Measurements from ENCODE around the gene EIF2S2. TPM values are rescaled to one million over a fixed set of nuclear protein-coding genes. Genes with fewer than 3 reads are reported as not detected.

The EIF2S2 gene
- total RNA-seq, 1 experiment from 2014 or later = 130 TPM

DNA sequence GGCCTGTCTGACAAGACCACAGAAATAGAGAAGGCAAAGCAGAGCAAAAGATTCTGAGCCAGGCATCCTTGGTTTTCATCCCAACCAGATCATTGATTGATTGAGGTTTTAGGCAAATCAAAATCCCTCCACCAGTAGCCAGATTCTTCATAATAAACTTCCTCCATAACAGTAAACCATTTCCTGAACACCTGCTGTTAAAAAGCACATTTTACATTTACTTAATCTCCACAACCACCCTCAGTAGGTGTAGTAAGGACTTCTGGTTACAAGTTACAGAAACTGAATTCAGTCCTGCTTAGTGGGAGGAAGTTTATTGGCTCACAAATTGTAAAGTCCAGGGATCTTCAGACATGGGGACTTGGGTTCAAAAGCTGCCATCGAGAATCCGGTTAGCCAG is 28.3 kb downstream of the EIF2S2 start:
- intact Hi-C loops (cut with micrococcal nuclease; ENCODE audit: unreplicated experiment) = no loop called here
- no peaks in the 10 kb centered on the region for H3K27me3 ChIP-seq (replicated peaks; ENCODE audit: insufficient read depth, low read depth, low read length, poor library complexity)
- peaks cover 32% of the 10 kb centered on the region for H3K4me1 ChIP-seq (ENCODE audit: insufficient read depth, low read length, poor library complexity, severe bottlenecking)
- CTCF ChIA-PET = no interaction called here
- no peaks in the 10 kb centered on the region for H3K9me3 ChIP-seq (ENCODE audit: low read depth, low read length, poor library complexity, severe bottlenecking)
- BruUV-seq (replicated peaks) = no TSS peak
- peaks cover 37% of the 10 kb centered on the region for H3K36me3 ChIP-seq (ENCODE audit: insufficient read depth, low read length, poor library complexity, severe bottlenecking)
- peak overlapping the region; percentile 56 for H3K27ac ChIP-seq (ENCODE audit: low read depth, low read length, poor library complexity, severe bottlenecking)
- POLR2A ChIA-PET (ENCODE audit: low non-redundant PET) = interaction anchor here (0.6 kb wide), 1 partner anchor 223 kb away, joined by 3 read pairs; no protein-coding TSS in a partner anchor
- no peak overlapping the region for H3K4me3 ChIP-seq (ENCODE audit: low read depth, low read length, poor library complexity, severe bottlenecking)
- TF ChIP-seq, protein P1, sequence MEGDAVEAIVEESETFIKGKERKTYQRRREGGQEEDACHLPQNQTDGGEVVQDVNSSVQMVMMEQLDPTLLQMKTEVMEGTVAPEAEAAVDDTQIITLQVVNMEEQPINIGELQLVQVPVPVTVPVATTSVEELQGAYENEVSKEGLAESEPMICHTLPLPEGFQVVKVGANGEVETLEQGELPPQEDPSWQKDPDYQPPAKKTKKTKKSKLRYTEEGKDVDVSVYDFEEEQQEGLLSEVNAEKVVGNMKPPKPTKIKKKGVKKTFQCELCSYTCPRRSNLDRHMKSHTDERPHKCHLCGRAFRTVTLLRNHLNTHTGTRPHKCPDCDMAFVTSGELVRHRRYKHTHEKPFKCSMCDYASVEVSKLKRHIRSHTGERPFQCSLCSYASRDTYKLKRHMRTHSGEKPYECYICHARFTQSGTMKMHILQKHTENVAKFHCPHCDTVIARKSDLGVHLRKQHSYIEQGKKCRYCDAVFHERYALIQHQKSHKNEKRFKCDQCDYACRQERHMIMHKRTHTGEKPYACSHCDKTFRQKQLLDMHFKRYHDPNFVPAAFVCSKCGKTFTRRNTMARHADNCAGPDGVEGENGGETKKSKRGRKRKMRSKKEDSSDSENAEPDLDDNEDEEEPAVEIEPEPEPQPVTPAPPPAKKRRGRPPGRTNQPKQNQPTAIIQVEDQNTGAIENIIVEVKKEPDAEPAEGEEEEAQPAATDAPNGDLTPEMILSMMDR (conservative IDR thresholded peaks at IDR 0.05; ENCODE audit: low read depth, low read length) = no peak
- TF ChIP-seq EZH2 (IDR thresholded peaks at IDR 0.05; ENCODE audit: borderline replicate concordance, low read depth, low read length, poor library complexity, severe bottlenecking) = no peak
- DNase-seq (ENCODE audit: low spot score) = peak; percentile 74

DNA sequence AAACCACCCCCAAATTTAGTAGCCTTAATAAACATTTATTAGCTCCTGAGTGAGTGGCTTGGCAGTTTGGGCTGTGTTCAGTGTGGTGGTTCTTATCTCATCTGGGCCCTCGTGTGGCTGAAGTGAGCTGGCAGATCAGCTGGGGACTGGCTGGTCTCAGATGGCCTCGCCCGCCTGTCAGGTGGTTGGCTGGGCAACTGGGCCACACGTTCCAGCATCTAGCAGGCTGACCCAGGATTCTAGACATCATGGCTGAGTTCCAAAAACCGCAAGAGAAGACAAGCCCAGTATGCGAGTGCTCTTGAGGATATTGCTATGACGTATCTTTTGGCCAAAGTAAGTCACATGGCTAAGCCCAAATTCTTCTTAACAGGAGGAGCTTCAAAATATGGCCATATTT is 28.9 kb downstream of the EIF2S2 start:
- no peak overlapping the region for H3K4me3 ChIP-seq (ENCODE audit: low read depth, low read length, poor library complexity, severe bottlenecking)
- CTCF ChIA-PET = interaction anchor here (0.7 kb wide), 1 partner anchor 220 kb away, joined by 4 read pairs; no protein-coding TSS in a partner anchor
- peak overlapping the region; percentile 56 for H3K27ac ChIP-seq (ENCODE audit: low read depth, low read length, poor library complexity, severe bottlenecking)
- TF ChIP-seq, protein P1 (conservative IDR thresholded peaks at IDR 0.05; ENCODE audit: low read depth, low read length) = no peak
- no peak for TF ChIP-seq EZH2 (IDR thresholded peaks at IDR 0.05; ENCODE audit: borderline replicate concordance, low read depth, low read length, poor library complexity, severe bottlenecking)
- H3K9me3 ChIP-seq (ENCODE audit: low read depth, low read length, poor library complexity, severe bottlenecking) = no peaks in the 10 kb centered on the region
- POLR2A ChIA-PET (ENCODE audit: low non-redundant PET) = interaction anchor here (0.6 kb wide), 1 partner anchor 223 kb away, joined by 3 read pairs; no protein-coding TSS in a partner anchor
- peaks cover 32% of the 10 kb centered on the region for H3K4me1 ChIP-seq (ENCODE audit: insufficient read depth, low read length, poor library complexity, severe bottlenecking)
- H3K27me3 ChIP-seq (replicated peaks; ENCODE audit: insufficient read depth, low read depth, low read length, poor library complexity) = no peaks in the 10 kb centered on the region
- H3K36me3 ChIP-seq (ENCODE audit: insufficient read depth, low read length, poor library complexity, severe bottlenecking) = peaks cover 30% of the 10 kb centered on the region
- intact Hi-C loops (cut with micrococcal nuclease; ENCODE audit: unreplicated experiment) = no loop called here
- BruUV-seq (replicated peaks) = no TSS peak
- peak; percentile 35 for DNase-seq (ENCODE audit: low spot score)

DNA sequence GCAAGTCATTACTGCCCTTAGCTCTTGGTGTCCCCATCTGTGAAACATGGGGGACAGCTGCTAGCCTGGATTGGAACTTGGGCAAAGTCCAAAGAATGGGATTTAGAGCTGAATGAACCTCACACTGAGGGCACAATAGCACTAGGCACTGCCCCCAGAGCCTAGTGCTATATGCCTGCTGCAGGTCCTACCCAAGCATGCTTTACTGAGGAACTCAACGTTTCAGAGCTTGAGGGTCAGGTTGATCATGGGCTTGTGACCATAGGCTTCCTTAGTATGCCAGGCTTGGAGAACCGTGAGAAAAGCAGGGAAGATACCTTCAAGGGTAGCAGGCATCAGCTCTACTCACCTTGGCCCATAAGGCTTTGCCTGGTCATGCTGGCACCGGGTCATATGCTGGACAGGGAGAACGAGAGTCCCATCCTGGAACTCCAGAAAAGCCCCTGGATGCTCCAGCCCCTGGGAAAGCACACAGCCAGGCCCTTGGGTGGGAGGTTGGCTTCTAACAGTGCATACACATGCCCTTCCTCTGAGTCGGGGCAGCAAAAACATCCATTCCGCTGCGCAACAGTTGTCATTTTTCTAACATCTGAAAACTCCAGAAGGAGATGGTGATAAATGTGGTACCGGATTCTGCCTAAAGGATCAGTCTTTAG is 29.7 kb downstream of the EIF2S2 start:
- no peak for TF ChIP-seq EZH2 (IDR thresholded peaks at IDR 0.05; ENCODE audit: borderline replicate concordance, low read depth, low read length, poor library complexity, severe bottlenecking)
- TF ChIP-seq, protein P1 (conservative IDR thresholded peaks at IDR 0.05; ENCODE audit: low read depth, low read length) = no peak
- Histone ChIP-seq H3K27ac (ENCODE audit: low read depth, low read length, poor library complexity, severe bottlenecking) (peak overlapping the region; percentile 56), H3K4me1 (ENCODE audit: insufficient read depth, low read length, poor library complexity, severe bottlenecking) (peaks cover 32% of the 10 kb centered on the region), H3K27me3 (replicated peaks; ENCODE audit: insufficient read depth, low read depth, low read length, poor library complexity) (no peaks in the 10 kb centered on the region), H3K36me3 (ENCODE audit: insufficient read depth, low read length, poor library complexity, severe bottlenecking) (peaks cover 29% of the 10 kb centered on the region), H3K9me3 (ENCODE audit: low read depth, low read length, poor library complexity, severe bottlenecking) (no peaks in the 10 kb centered on the region), H3K4me3 (ENCODE audit: low read depth, low read length, poor library complexity, severe bottlenecking) (no peak overlapping the region)
- no TSS peak for BruUV-seq (replicated peaks)
- intact Hi-C loops (cut with micrococcal nuclease; ENCODE audit: unreplicated experiment) = no loop called here
- CTCF ChIA-PET = no interaction called here
- DNase-seq (ENCODE audit: low spot score) = no peak
- POLR2A ChIA-PET (ENCODE audit: low non-redundant PET) = interaction anchor here (0.6 kb wide), 1 partner anchor 169 kb away, joined by 3 read pairs; no protein-coding TSS in a partner anchor
